K562 (cell line): Measurements from ENCODE around the gene SMIM8. TPM values are rescaled to one million over a fixed set of nuclear protein-coding genes. Genes with fewer than 3 reads are reported as not detected.

ENCODE experiments used
- BHLHE40 ChIP-seq: IDR thresholded peaks from 2 replicates; pipeline ENCODE4 v1.6.1; 2011; ENCODE audit warnings: low read length, improper control_type of control experiment
- EP300 ChIP-seq: IDR thresholded peaks from 2 replicates; pipeline ENCODE4 v1.6.1; 2012; ENCODE audit warnings: low read length, improper control_type of control experiment
- KAT2B ChIP-seq: IDR thresholded peaks from one replicate; pipeline ENCODE4 v1.6.1; 2012; ENCODE audit warnings: low read depth, mild to moderate bottlenecking, control low read depth, inconsistent platforms, low read length, moderate library complexity
- MEIS2 ChIP-seq: fragments of 450-650 bp; IDR thresholded peaks from 2 replicates; pipeline ENCODE4 v1.6.1; 2014; ENCODE audit warnings: mild to moderate bottlenecking; ENCODE audit not compliant: partially characterized antibody
- MLLT1 ChIP-seq, 2 experiments: fragments of 450-650 bp; IDR thresholded peaks; 2 replicates each; pipeline ENCODE4 v1.6.1; 2016
- MXI1 ChIP-seq: IDR thresholded peaks from 2 replicates; pipeline ENCODE4 v1.6.1; 2011; ENCODE audit warnings: low read depth, mild to moderate bottlenecking, improper control_type of control experiment, low read length
- MYC ChIP-seq, 2 experiments: fragments of 250-450 bp in 1 of 2; sonication (Bioruptor Pico) in 1 of 2; IDR thresholded peaks; 2 replicates each; pipeline versions ENCODE4 v1.5.1 to v1.6.1; 2012 to 2021; ENCODE audit warnings: low read depth in 2 of 2, borderline replicate concordance in 1 of 2, improper control_type of control experiment in 1 of 2, low read length in 1 of 2, mild to moderate bottlenecking in 1 of 2, moderate library complexity in 1 of 2
- PHF21A ChIP-seq: fragments of 450-650 bp; IDR thresholded peaks from 2 replicates; pipeline ENCODE4 v1.6.1; 2017; ENCODE audit warnings: low read depth, borderline replicate concordance
- POLR2A ChIP-seq: fragments of 450-650 bp; conservative IDR thresholded peaks from 2 replicates; pipeline ENCODE4 v1.6.1; 2016
- POLR2AphosphoS2 ChIP-seq: IDR thresholded peaks from 2 replicates; pipeline ENCODE4 v1.6.1; 2012; ENCODE audit warnings: low read length, improper control_type of control experiment
- RNF219 ChIP-seq: fragments of 250-450 bp; sonication (Bioruptor Pico); IDR thresholded peaks from 2 replicates; pipeline ENCODE4 v1.5.0; 2022; ENCODE audit warnings: mild to moderate bottlenecking
- SETDB1 ChIP-seq: IDR thresholded peaks from one replicate; pipeline ENCODE4 v1.6.1; 2012; ENCODE audit warnings: low read length, control low read depth, inconsistent platforms
- SMAD4 ChIP-seq: fragments of 250-450 bp; sonication (Bioruptor Pico); conservative IDR thresholded peaks from 2 replicates; pipeline ENCODE4 v1.8.0; 2021; ENCODE audit warnings: inconsistent platforms, mild to moderate bottlenecking, moderate library complexity
- SRSF1 ChIP-seq: fragments of 200-400 bp; formaldehyde crosslinking; IDR thresholded peaks from 2 replicates; pipeline ENCODE4 v1.6.1; 2017; ENCODE audit warnings: mild to moderate bottlenecking, low read depth, low read length, moderate library complexity
- TCF3 ChIP-seq: sonication (generic); formaldehyde crosslinking; IDR thresholded peaks from 2 replicates; pipeline ENCODE4 v1.4.0; 2020; ENCODE audit warnings: mild to moderate bottlenecking, missing genetic modification reagents
- TCFL5 ChIP-seq: fragments of 250-450 bp; sonication (Bioruptor Pico); conservative IDR thresholded peaks from 2 replicates; pipeline ENCODE4 v1.6.1; 2021; ENCODE audit warnings: mild to moderate bottlenecking, moderate library complexity, matching md5 sums
- THRA ChIP-seq: fragments of 450-650 bp; IDR thresholded peaks from 2 replicates; pipeline ENCODE4 v1.6.1; 2017; ENCODE audit warnings: mild to moderate bottlenecking, moderate library complexity
- ZC3H8 ChIP-seq: fragments of 450-650 bp; IDR thresholded peaks from 2 replicates; pipeline ENCODE4 v1.6.1; 2017
- ZFP30 ChIP-seq: fragments of 250-450 bp; sonication (Bioruptor Pico); IDR thresholded peaks from 2 replicates; pipeline ENCODE4 v1.8.0; 2022; ENCODE audit warnings: moderate library complexity, mild to moderate bottlenecking, inconsistent platforms, borderline replicate concordance
- ZNF140 ChIP-seq: fragments of 250-450 bp; sonication (Bioruptor Pico); IDR thresholded peaks from 2 replicates; pipeline ENCODE4 v1.8.0; 2021; ENCODE audit warnings: moderate library complexity, mild to moderate bottlenecking, inconsistent platforms
- ZNF354B ChIP-seq: fragments of 250-450 bp; sonication (Bioruptor Pico); IDR thresholded peaks from 2 replicates; pipeline ENCODE4 v1.4.0; 2020
- ZNF592 ChIP-seq: fragments of 450-650 bp; IDR thresholded peaks from 2 replicates; pipeline ENCODE4 v1.6.1; 2017; ENCODE audit warnings: antibody characterized with exemption, mild to moderate bottlenecking
- ZNF717 ChIP-seq: fragments of 250-450 bp; sonication (Bioruptor Pico); IDR thresholded peaks from 2 replicates; pipeline ENCODE4 v1.5.0; 2021
- polyA plus RNA-seq, 8 experiments: library from polyadenylated mRNA; depleted of rRNA in 4 of 8; stranded (reverse) in 5 of 8; unstranded in 3 of 8; fragments of >200 nt; fragmentation: Nextera tagmentation in 2 of 8; fragmentation: Illumina TruSeq in 1 of 8; extraction: Ambion mirVana in 2 of 8; extraction: Trizol in 1 of 8; gene quantifications; 2 replicates each; pipeline versions ENCODE4 v1.2.1 to v1.2.3, GENCODE V29; 2011 to 2014; ENCODE audit warnings: inconsistent platforms in 1 of 8, missing spikeins in 1 of 8
- total RNA-seq, 7 experiments: library from RNA; depleted of rRNA in 6 of 7; stranded (reverse); fragments of >200 nt in 6 of 7; fragmentation: Illumina TruSeq in 2 of 7; extraction: Trizol in 2 of 7; gene quantifications; 2 replicates each; pipeline versions ENCODE4 v1.2.1 to v1.2.3, GENCODE V29; 2011 to 2021; ENCODE audit warnings: low replicate concordance in 1 of 7

Gene SMIM8
- total and polyA plus RNA-seq, 9 of the 15 experiments (the other 6 are each of a cell fraction or from before 2014, with no cell fraction given) = 8.3 to 53.7 (median 15.1) TPM

- TF ChIP-seq SETDB1 = no peak
- TF ChIP-seq KAT2B = no peak
- peak; percentile 27; the same call in 1 of the 2 replicates for TF ChIP-seq MYC (IDR thresholded peaks at IDR 0.05; ENCODE audit: low read depth, low read length)
- no peak for TF ChIP-seq MYC (CRISPR knock-in tag; IDR thresholded peaks at IDR 0.05; ENCODE audit: borderline replicate concordance, low read depth)
- no peak for TF ChIP-seq TCFL5 (CRISPR knock-in tag)
- no peak for TF ChIP-seq THRA
- TF ChIP-seq TCF3 = no peak
- TF ChIP-seq PHF21A = no peak
- no peak for TF ChIP-seq ZNF592
- TF ChIP-seq MEIS2 = no peak
- peak; percentile 30; the same call in 1 of the 2 replicates for TF ChIP-seq BHLHE40
- no peak for TF ChIP-seq ZNF354B (CRISPR knock-in tag)
- TF ChIP-seq RNF219 (CRISPR knock-in tag) = no peak
- TF ChIP-seq ZC3H8 = no peak
- TF ChIP-seq MLLT1 (IDR thresholded peaks at IDR 0.05) = no peak
- no peak for TF ChIP-seq ZNF140 (CRISPR knock-in tag)
- TF ChIP-seq ZNF717 (CRISPR knock-in tag) = no peak
- TF ChIP-seq ZFP30 (CRISPR knock-in tag) = no peak
- TF ChIP-seq POLR2A = no peak
- TF ChIP-seq EP300 = no peak
- TF ChIP-seq MXI1 = no peak
- 0 out of 2 replicates have a peak, but pooled peaks have one; percentile 41 for TF ChIP-seq SMAD4
- TF ChIP-seq POLR2AphosphoS2 = no peak
- TF ChIP-seq SRSF1 = no peak
Observed at GRCh38 chr6:87333033-87333432, 10.6 kb downstream of the SMIM8 start (continued).
